ENCODE data around the gene POLR1A. TPM values are rescaled to one million over a fixed set of nuclear protein-coding genes. Genes with fewer than 3 reads are reported as not detected.

The POLR1A gene
- total and polyA plus RNA-seq, 2 of the 8 experiments (the other 6 are each of a cell fraction or from before 2014, with no cell fraction given) = 8.9 to 58.1 TPM

DNA sequence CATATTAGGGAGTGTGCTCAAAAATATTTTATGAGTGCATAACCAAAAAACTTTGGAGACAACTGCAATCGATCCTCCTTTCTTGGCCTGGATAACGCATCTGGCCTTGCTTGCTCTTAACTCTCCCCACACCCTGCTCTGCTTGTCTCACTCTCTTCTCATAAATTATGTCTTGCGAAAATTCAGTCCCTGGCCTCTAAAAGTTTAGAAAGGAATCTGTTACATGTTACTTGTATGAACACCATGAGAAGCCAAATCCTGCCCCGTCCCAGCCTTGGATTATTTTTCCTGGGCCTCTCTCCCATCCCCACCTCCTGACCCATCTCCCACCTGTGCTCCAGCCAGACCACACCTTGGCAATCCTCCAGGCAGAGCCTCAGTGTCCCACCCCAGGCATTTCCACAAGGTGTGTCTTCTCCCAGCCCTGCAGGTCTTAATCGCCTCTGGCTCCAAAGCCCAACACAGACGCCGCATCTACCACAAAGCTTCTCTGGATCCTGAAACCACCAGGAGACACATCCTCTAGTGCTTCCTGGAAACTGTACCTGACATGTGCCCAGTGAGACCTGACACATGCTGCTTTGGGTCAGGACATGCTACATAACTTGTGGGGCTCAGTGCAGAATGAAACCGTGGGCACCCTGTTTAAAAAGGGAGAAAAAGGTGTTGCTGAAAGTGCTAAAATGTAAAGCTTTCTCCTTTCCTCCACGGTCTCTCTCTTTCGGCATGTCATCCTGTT lies 117.3 kb downstream of the POLR1A start:
- H3K18ac ChIP-seq (ENCODE audit: extremely low read depth, low read length) = no peak overlapping the region
- H2BK120ac ChIP-seq (replicated peaks; ENCODE audit: low read depth, low read length) = no peak overlapping the region
- H3K79me1 ChIP-seq (ENCODE audit: low read depth, low read length) = no peaks in the 10 kb centered on the region
- no peak overlapping the region for H4K8ac ChIP-seq (ENCODE audit: extremely low read depth, insufficient read depth, low read length)
- no peak overlapping the region for H3K56ac ChIP-seq (replicated peaks; ENCODE audit: insufficient read length, low read depth, low read length)
- 91% methylated on average over 10 of the region's 10 CpGs; no CpG with 5 or more reads in 1 of the 2 experiments for WGBS, 2 experiments (ENCODE audit: extremely low coverage in 1 of 2, insufficient coverage in 1 of 2, insufficient read length in 1 of 2, insufficient replicate concordance in 2 of 2, low coverage in 1 of 2, low lambda C conversion rate in 2 of 2, missing lambda C conversion rate in 1 of 2)
- no peak overlapping the region for H2AFZ ChIP-seq (ENCODE audit: low read length)
- no peak overlapping the region for H2BK20ac ChIP-seq (ENCODE audit: low read length)
- H4K91ac ChIP-seq (replicated peaks; ENCODE audit: insufficient read length, low read length) = no peak overlapping the region
- DNase-seq (ENCODE audit: low read depth in 1 of 2, low spot score in 2 of 2) (no peak), FAIRE-seq (no peak)
- no peak overlapping the region for H3K4me2 ChIP-seq (ENCODE audit: insufficient read depth in 1 of 2, low read depth in 2 of 2, low read length in 2 of 2)
- H3K4ac ChIP-seq (replicated peaks; ENCODE audit: insufficient read length, low read depth, low read length) = no peak overlapping the region
- no peak overlapping the region for H3K4me3 ChIP-seq (ENCODE audit: extremely low read depth in 1 of 4, insufficient read depth in 2 of 4, low read depth in 3 of 4, low read length in 4 of 4)
- no peaks in the 10 kb centered on the region for H3K4me1 ChIP-seq (replicated peaks in 1 of 4; ENCODE audit: control insufficient read depth in 3 of 4, insufficient read depth in 4 of 4, low read length in 3 of 4)
- POLR2A ChIA-PET (ENCODE audit: partially characterized antibody) = no interaction called here
- H3K23ac ChIP-seq (ENCODE audit: insufficient read length) = no peak overlapping the region
- no peaks in the 10 kb centered on the region for H3K23me2 ChIP-seq (ENCODE audit: low read depth, low read length)
- H3K36me3 ChIP-seq (ENCODE audit: control insufficient read depth in 2 of 4, insufficient read depth in 4 of 4, low read length in 3 of 4) = no peaks in the 10 kb centered on the region
- no peaks in the 10 kb centered on the region for H4K20me1 ChIP-seq (replicated peaks in 1 of 2; ENCODE audit: control insufficient read depth in 1 of 2, insufficient read depth in 2 of 2, low read length in 2 of 2)
- H3K27ac ChIP-seq (ENCODE audit: low read depth, low read length) = no peak overlapping the region
- no peak for TF ChIP-seq CHD1 (IDR thresholded peaks at IDR 0.05; ENCODE audit: low read depth, low read length)
- H3K27me3 ChIP-seq (replicated peaks in 1 of 4; ENCODE audit: control insufficient read depth in 3 of 4, extremely low read depth in 1 of 4, insufficient read depth in 3 of 4, low read length in 3 of 4) = no peaks in the 10 kb centered on the region
- H3K9ac ChIP-seq (replicated peaks in 1 of 4; ENCODE audit: extremely low read depth in 1 of 4, low read depth in 3 of 4, low read length in 3 of 4) = no peak overlapping the region
- H2BK15ac ChIP-seq (ENCODE audit: low read length) = no peak overlapping the region
- H3K14ac ChIP-seq (ENCODE audit: insufficient read length) = no peak overlapping the region
- no peak overlapping the region for H4K5ac ChIP-seq (ENCODE audit: insufficient read length, low read depth, low read length)
- no peak overlapping the region for H2BK12ac ChIP-seq (ENCODE audit: low read depth, low read length)
- no peaks in the 10 kb centered on the region for H3K9me3 ChIP-seq (ENCODE audit: insufficient read depth in 2 of 2, low read depth in 1 of 2, low read length in 1 of 2)
- H2AK5ac ChIP-seq (ENCODE audit: low read depth, low read length) = no peak overlapping the region
- no peaks in the 10 kb centered on the region for H3K79me2 ChIP-seq (ENCODE audit: control insufficient read depth in 1 of 2, insufficient read depth in 2 of 2, low read length in 2 of 2)
- no peak overlapping the region for H2BK5ac ChIP-seq (ENCODE audit: low read depth, low read length)
- CTCF ChIA-PET (ENCODE audit: partially characterized antibody) = interaction anchor here (0.7 to 1.3 kb wide), 3 partner anchors 16 to 161 kb away, joined by 3 to 4 read pairs (median 3); no protein-coding TSS in a partner anchor

Measured in H1 (cell line).